HG03342 (cell line): ENCODE data around the gene SPART.
"Not testable (repeated sequence)": the region's sequence is repeated elsewhere in the genome, so short reads cannot be mapped to it uniquely, and the experiment has no call there.

Source experiments
- ATAC-seq: cut with Tn5 transposase; IDR thresholded peaks from one replicate; pipeline ENCODE4 v1.9.1; 2021; ENCODE audit warnings: mild to moderate bottlenecking, moderate library complexity; ENCODE audit not compliant: unreplicated experiment

SPART gene

DNA sequence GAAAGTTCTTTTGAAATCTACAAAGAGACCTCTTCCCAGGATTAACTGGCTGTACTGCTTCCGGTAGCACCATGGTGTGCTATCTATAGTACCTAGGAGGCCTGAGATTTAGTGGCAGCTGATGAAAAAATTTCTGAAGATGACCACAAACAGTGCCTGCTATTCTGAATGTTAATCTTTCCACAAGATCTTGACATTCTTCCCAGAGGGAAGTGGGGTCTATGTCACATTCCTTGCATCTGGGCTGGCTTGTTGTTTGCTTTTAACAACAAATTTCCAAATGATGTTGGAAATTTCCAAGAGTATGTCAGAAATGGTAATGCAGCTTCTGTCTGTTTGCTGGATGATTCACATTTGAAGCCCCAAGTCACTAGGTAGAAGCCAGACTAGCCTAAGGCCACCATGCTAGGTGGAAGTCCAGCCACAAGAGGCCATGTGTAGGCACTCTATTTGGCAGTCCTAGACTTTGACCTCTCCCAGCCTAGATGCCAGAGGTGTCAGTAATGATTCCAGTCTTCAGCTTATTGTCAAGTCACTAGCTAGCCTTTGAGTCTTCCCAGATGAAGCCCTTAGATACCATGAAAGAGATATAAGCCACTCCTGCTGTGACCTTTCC is 22.1 kb downstream of the SPART start:
- ATAC-seq: no peak

GRCh38 chr13:36323408-36323807 is 22.8 kb downstream of the SPART start:
- no peak for ATAC-seq

DNA sequence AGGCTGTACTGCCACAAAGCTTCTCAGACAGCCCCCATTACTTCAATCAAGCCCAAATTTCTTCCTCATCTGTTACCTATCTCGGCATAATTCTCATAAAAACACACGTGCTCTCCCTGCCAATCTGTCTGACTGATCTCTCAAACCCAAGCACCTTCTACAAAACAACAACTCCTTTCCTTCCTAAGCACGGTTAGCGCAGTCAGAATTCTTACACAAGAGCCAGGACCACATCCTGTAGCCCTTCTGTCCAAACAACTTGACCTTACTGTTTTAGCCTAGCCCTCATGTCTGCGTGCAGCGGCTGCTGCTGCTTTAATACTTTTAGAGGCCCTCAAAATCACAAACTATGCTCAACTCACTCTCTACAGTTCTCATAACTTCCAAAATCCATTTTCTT is 26.4 kb downstream of the SPART start:
- ATAC-seq: not testable (repeated sequence)

- no peak for ATAC-seq
Measured at GRCh38 chr13:36313047-36313969, 32.9 kb downstream of the SPART start.

DNA sequence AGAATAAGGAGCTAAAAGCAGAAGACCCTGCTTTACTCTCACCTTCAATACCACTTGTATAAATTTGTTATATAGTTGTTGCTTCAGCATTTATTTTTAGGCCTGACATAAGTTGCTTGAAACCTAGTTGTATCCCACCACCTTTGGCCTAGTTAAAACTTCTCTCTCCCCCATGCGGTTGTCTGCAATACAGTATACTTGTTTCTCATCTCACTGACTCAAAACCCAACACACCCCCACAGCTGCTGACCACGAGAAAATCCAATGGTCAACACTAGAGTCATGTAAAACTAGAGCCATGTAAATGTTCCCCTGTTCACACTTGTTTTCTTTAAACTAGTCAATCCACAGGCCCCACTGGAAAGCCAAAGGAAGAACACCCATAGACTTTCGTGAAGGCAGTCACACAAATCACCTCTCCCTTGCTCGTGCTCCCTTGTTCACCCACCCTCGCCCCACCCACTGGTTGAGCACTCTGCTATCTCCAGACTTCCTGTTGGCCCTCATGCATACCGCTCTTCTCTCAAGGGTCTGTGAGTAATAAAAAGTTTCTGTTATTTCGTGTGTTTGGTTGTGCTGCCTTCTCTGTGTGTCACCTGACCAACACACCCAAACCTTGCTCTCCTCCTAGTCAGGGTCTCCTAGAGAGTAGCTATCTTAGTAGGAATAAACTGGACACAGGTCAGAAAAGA is 35.6 kb downstream of the SPART start:
- no peak for ATAC-seq

- ATAC-seq: no peak
Measured at GRCh38 chr13:36302289-36302688, 43.9 kb downstream of the SPART start.

- ATAC-seq: not testable (repeated sequence)
Measured at GRCh38 chr13:36299469-36299868, 46.7 kb downstream of the SPART start.

GRCh38 chr13:36298535-36299068 is 47.6 kb downstream of the SPART start:
- no peak for ATAC-seq

DNA sequence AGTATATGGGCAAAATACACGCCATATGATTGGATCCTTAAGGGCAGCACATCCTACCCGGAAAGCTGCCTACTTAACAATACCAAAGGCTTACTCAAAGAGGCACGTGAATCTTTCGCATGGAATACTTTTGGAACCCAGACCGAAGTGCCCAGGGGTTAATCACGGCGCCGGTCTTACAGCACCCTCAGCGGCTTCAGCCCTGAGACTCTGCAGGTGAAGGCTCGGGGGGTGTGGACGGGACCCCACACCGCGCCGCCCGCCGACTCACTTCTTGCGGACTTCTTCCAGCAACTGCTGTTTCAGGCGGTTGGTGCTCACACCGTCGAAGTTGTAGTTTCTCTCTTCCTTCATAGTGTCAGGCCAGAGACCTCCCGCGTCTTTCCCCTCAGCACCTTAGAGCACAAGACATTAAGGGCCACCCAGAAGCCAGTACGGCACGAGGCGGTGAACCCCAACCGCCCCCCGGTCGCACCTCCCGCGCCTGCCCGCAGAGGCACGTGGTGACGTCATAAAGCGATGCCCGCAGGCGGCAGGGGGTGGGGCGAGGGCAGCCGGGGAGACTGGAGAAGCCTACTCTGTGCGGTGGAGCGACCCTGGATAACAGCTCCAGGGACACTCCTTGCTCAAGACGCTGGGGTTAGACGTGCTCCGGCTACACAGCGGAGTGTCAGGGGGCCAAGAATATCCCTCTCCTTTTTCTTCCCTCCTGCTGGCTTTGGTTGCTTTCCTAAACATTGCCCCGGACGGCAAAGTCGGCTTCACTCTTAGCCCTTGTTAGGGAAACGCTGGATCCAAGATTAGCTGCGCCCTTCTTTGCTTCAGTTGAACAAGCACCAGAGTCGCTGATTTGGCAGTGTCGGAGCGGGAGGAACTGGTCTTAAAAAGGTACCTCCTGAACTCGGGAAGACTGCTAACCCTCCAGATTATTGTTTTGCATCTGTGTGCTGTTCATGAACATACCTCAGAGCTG is 48.5 kb downstream of the SPART start, which contains the start of gene CCDC169:
CCDC169 (minus strand) TSS at position 449 of the 973 bp plus-strand sequence; CDS start at position 354, 95 bp downstream.
- peak; percentile 50 for ATAC-seq

DNA sequence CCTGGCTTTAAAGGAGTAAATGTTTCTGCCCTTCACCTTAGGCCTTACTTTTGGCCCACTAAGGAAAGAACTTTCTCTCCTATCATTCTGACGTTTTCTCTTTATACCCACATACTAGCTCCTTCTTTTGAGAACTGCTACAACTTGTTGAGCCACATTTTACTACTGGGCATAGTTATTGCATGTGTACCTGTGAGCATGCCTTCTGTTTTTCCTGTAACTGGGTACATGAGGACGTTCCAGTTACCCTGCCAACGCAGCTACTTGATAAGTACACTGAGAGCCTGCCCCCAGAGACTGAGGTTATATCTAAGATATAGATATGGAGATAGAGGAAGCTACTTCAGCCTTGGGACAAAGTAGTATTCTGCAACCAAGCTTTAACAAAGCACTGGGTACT is 52.1 kb downstream of the SPART start:
- no peak for ATAC-seq

DNA sequence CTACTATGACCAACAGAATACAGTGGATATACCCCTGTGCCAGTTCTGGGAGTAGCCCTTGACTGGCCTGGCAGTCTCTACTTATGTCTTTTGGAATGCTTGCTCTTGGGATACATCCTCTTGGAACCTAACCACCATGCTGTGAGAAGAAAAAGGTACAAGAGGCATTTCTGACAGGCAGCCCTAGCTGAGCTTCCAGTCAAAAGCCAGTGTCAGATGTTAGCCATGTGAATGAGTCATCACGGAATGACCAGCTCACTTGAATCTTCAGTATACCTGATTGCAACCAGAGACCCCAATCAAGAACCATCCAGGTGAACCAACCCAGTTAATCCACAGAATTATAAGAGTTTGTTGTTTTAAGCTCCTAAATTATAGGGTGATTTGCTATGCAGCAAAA is 52.7 kb downstream of the SPART start:
- no peak for ATAC-seq

DNA sequence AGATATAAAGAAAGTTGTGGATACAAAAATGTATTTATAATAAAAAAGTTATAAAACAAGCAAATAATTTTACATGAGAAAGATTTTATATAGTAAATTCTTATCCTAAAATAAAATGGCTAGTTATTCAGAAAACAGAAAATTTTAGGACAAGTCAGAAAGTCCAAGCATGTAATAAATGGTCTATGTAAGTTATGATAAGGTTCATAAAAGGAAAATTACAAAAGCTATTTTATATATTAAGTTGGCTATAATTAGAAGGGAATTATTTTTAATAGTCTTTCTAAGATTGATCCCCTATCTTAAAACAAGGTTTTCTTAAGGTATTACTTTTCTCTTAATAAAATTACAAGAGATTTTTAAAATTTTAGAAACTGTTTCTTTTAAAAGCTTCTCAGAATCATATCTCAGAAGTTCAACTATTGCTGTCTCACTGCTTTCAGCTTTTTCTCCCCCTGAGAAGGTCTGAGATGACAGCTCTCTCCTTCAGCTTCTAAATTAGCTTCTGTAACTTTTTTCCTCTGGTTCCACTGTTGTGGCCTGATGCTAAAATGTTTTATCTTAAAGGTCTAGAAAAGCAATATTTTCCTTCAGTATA is 57.3 kb downstream of the SPART start:
- no peak for ATAC-seq

DNA sequence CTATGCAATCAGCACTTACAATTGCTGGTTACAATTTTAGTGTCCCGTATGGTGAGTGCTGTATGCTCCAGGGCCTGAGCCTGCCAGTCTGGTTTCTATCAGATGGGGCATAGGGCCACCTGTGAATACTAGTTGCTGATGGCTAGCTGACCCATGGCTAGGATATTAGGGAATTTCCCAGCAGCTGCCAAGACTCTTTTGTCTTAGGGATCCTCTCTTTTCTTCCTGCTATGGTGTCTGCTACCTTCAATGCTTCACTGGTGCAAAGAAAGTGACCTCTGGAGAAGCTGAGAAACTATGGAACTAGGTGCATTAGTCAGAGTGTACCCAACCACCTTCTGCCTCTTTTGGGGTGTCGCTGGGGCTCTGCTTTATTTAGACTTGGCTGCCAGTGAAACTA is 60.2 kb downstream of the SPART start:
- ATAC-seq: no peak

DNA sequence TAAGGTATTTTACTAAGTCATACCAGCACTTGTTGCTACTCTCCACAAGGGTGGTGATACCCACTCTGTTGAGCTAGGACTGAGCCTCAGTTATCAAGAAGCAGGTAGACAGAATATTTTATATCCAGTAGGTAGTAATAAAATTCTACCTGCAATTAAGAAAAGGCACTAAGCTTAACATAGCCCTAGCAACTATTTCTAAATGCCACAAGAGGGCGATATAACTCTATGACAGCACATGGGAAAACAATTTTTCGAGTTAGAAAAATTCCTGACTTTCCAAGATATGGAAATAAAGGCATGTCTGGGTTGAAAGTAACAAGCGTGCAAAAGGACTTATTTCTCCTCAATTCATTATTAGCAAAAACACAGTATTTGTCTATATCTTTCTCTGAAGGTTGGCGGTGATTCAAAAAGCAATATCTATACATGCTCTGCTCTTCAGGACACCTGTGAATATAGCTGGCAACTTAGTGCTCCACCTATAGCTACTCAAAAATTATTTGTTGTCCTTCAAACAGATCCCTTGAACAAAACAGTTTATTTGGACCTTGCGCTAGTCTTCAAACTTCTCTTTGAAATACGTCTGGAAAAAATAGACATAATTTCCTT is 63.3 kb downstream of the SPART start:
- ATAC-seq: no peak

- ATAC-seq: no peak
Measured at GRCh38 chr13:36275190-36276002, 70.8 kb downstream of the SPART start.

DNA sequence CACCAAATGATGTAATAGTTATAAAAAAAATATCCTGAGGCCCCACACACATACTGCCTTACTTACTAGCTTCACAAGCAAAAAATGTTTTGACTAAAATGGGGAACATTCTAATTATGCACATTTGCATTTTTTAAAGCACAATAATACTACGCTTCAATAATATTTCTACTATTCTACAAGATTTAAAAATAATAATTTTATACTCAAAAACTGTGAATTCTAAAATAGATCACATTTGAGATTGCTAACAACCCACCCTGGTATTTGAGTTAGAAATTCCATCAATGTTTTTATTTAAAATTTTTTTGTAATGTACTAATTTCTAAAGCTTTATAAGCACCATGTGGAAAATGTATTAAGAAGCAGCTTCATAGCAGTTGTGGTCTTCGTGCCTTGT is 72.8 kb downstream of the SPART start:
- no peak for ATAC-seq

GRCh38 chr13:36261976-36262375 is 84.2 kb downstream of the SPART start:
- ATAC-seq: no peak

DNA sequence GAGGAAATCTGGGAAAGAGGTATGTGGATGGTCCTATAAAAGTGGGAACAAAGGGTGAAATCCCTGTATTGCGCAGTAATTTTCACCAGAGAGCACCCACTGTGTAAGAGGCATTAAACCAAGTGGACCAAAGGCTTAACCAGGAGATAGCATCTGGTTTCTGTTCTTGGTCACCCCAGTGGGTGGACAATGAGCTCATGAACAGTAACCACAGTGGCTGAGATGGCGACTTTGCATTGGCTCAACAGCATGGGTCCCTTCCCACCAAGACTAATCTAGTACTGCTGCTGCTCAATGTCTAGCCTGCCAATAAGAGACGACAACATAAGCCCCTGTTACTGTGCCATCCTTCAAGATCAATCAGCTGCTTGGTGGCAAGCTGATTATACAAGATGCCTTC is 85.2 kb downstream of the SPART start:
- no peak for ATAC-seq
